NCI-H510A (cell line): ENCODE measurements around the gene PSMG3.
"Not testable (repeated sequence)": the region's sequence is repeated elsewhere in the genome, so short reads cannot be mapped to it uniquely, and the experiment has no call there.

Experiments
- DNase-seq: peaks from one replicate; lab custom pipeline; 2025; lab: John Stamatoyannopoulos, UW

Gene PSMG3

DNA sequence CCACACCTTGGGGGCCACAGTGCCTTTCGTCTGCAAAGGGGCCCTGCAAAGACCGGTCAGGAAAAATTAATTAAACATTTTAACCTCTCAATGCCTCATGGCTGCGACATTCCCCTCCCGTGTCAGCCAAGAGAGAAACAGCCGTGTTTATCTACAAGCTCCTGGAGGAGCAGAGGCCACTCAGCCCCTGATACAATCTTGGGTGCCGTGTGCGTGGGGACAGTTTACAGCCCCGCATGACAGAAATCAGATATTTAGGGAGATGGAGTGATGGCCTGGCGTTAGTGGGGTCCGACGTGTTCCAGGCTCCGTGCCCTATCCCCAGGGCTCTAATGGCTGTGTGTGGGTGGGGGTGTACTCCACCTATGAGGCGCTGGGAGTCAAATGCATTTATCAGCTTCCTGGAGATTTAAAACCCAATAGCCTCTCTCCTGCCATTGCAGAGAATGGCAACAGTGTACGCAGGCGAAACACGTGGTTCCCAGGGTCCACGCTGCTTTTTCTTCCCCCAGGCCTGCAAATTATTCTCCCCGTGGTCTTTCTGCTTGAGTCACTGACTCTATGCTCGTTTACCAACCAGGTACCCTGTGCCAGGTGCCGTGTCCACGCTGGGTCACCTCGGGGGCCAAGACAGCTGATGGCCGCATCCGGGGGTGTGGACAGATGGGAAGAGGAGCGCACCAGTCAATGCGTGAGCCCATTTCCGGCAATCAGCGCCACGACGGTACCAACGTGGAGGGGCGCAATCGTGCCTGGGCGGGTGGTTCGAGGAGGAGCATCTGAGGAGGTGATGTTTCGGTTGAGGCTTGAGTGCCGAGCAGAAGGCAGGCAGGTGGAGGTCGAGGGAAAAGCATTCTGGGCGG is 26.6 kb upstream of the PSMG3 start:
- DNase-seq = no peak

DNA sequence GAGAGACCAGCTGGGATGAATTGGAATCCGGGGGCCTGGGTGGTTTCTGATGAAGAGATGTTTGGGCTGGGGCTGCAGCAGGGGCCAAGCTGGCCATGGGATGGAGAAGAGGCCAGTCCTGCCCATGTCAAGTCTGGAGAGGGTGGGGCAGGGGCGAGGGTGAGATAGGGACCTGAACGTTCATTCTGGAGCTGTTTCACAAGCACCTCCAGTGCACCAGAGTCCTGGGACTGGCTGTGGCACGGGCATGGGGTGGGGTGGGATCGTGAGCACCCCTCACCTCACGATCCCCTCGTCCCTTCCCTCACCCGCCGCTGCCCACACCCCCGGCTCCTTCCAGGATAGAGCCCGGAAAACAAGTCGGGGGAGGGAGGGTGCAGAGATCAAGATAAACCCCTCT is 25.8 kb upstream of the PSMG3 start:
- DNase-seq = no peak

DNA sequence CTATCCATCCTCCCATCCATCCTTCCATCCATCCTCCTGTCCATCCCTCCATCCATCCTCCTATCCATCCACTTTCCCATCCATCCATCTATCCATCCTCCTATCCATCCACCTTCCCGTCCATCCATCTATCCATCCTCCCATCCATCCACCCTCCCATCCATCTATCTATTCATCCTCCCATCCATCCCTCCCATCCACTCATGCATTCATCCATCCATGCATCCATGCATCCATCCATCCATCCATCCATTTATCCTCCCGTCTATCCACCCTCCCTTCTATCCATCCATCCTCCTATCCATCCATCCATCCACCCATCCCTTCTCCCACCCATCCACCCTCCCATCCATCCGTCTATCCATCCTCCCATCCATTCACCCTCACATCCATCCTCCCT is 25.2 kb upstream of the PSMG3 start:
- no peak for DNase-seq

- DNase-seq = no peak
These were observed 24.1 kb upstream of the PSMG3 start for GRCh38 chr7:1593904-1594421.

GRCh38 chr7:1593091-1593866 is 23.4 kb upstream of the PSMG3 start:
- DNase-seq = no peak

- DNase-seq = no peak
These were observed 22.6 kb upstream of the PSMG3 start for GRCh38 chr7:1592299-1592871.

DNA sequence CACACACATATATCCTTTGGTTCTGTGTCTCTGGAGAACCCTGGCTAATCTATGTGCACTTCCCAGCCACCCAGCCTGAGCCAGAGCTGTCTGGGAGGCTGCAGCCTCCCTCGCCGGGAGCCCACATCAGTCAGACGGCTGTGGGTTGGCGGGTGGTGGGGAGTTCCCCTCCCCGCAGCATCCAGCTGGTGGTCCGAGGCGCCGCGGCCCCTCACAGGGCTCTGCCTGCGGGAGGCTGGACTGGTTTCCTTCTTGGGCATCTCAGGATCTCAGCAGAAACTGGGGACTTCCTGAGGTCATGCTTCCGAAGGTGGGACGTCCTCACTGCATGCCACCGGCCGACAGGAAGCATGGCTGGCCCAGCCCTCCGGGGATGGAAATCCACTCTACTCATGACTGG is 22.0 kb upstream of the PSMG3 start:
- no peak for DNase-seq

- no peak for DNase-seq
These were observed 21.6 kb upstream of the PSMG3 start for GRCh38 chr7:1591396-1591795.

DNA sequence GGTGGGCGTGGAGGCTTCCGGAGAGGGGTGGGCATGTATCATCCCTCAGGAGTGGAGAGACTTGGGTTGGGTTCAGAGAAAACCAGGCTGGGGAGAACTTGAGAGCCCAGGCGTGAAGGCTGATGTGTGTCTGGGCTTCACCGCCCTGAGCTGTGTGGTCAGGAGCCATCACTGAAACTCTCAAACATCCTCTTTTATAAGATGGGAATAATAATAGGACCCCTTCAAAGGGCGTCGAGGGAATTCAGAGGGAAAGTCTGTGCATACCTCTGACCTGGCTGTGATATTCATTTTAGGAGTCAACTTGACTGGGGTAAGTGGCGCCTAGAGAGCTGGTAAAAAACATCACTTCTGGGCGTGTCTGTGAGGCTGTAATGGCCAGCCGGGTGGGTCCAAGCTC is 21.1 kb upstream of the PSMG3 start:
- DNase-seq = no peak

DNA sequence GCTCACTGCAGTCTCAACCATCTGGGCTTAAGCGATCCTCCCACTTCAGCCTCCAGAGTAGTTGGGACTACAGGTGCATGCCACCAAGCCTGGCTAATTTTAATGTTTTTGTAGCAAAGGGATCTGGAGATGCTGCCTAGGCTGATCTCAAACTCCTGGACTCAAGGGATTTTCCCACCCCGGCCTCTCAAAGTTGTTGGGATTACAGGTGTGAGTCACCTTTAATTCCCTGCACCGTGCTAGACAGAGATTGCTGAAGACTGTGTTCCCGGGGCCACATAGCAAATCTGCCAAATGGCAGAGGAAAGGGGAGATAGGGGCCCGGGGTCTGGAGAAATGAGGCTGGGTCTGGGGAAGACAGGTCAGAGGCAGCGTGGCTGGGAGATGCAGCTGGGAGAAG is 20.6 kb upstream of the PSMG3 start:
- no peak for DNase-seq

GRCh38 chr7:1588978-1589377 is 19.1 kb upstream of the PSMG3 start:
- no peak for DNase-seq

DNA sequence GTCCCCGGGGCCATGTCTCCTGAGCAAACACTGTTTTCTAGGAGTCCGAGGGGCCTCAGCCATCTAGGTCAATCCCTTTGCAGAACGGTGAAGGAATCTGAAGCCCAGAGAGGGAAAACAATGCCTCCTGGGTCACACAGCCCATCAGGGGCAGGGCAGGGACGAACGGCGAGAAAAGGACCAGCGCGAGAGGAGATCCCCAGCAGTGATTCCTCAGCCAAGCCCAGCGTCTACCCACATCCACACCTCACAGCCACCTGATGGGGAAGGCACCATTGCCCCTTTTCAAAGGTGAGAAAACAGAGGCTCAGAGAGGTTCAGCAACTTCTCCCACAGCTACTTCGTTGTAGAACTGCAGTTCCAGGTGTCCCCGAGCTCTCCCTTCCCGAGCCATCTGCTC is 17.9 kb upstream of the PSMG3 start:
- DNase-seq = no peak

GRCh38 chr7:1586827-1587705 is 17.2 kb upstream of the PSMG3 start:
- no peak for DNase-seq

- DNase-seq = no peak
These were observed 16.4 kb upstream of the PSMG3 start for GRCh38 chr7:1586126-1586826.

DNA sequence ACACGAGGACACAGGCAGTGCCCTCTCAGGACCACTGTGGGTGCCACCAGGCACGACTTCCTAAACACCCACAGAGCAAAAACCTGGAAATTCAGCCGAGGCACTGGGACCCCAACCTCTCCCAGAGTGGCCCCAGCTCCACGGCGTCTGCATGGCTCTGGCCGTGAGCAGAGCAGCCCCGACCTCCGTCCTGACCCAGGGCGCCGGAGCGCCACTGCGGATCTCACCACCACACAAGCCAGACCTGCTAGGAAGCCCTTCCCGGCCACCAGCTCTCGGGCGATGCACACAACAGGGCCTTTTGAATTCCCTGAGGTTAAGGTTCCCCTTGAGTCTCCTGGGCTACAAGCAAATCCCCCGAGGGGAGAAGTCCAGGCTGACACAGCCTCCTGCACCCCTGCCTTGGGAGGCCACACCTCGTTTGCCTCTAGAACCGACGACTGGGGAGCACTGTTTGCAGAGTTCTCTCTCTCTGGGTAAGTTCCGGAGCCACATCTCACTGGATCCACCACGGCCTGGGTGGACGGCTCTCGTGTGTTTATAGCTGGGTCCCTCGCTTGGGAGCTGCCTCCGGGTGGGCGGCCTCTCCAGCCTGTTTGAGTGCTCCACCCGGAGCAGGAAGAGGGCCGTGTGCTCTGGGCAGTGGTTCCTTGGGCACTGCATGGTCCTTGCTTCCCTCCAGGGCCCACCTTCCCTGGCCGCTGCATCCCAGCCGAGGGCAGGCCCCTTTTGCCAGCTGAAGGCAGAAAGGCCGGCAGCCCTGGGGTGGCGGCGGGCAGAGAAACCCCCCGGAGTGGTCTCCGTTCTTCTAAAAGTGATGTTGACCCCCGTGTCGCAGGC is 15.5 kb upstream of the PSMG3 start:
- DNase-seq = no peak

GRCh38 chr7:1584700-1585099 is 14.9 kb upstream of the PSMG3 start:
- no peak for DNase-seq

DNA sequence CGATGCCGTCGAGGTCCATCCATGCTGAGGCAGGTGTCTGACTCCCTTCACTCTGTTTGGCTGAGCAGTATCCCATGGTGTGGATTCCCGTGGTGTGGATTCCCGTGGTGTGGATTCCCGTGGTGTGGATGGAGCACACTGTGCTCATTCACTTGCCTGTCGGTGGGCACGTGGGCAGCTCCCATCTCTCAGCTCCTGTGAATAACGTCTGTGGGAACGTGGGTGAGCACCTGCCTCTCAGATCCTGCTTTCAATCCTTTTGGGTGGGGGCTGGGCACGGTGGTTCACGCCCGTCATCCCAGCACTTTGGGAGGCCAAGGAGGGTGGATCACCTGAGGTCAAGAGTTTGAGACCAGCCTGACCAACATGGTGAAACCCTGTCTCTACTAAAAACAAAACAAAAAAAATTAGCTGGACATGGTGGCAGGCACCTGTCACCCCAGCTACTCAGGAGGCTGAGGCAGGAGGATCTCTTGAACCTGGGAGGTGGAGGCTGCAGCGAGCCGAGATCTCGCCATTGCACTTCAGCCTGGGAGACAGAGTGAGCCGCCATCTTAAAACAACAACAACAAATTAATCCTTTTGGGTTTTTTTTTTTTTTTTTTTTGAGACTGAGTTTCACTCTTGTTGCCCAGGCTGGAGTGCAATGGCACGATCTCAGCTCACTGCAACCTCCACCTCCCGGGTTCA is 13.6 kb upstream of the PSMG3 start:
- not testable (repeated sequence) for DNase-seq

- DNase-seq = no peak
These were observed 10.7 kb upstream of the PSMG3 start for GRCh38 chr7:1580422-1581030.
